Transverse colon (tissue), 4 donors: ENCODE results near the gene ACTR3. TPM values are rescaled to one million over a fixed set of nuclear protein-coding genes. Genes with fewer than 3 reads are reported as not detected.
A peak's percentile ranks its signal among the peaks of the same experiment; 100 is the strongest.

Source experiments
- DNase-seq: peaks from one replicate; pipeline ENCODE4 v3.0.0-alpha.2; 2019
- H3K27ac ChIP-seq, 4 donors: fragments of 200-600 bp; sonication (generic); 2 replicates each; pipeline ENCODE4 v1.5.1; 2016 to 2018; ENCODE audit warnings: inconsistent platforms in 4 of 4
- H3K27me3 ChIP-seq: fragments of 200-600 bp; sonication (generic); 2 replicates; pipeline ENCODE4 v1.5.1; 2017; ENCODE audit warnings: inconsistent platforms
- H3K36me3 ChIP-seq, 4 donors: fragments of 200-600 bp; sonication (generic); 2 replicates each; pipeline ENCODE4 v1.5.1; 2017 to 2019; ENCODE audit warnings: inconsistent platforms in 4 of 4
- H3K4me1 ChIP-seq, 4 donors: fragments of 200-600 bp; sonication (generic); 2 replicates each; pipeline ENCODE4 v1.5.1; 2017 to 2020; ENCODE audit warnings: inconsistent platforms in 4 of 4
- H3K4me3 ChIP-seq, 4 donors: fragments of 200-600 bp; sonication (generic); 1 replicate in 1 of 4; 2 replicates in 3 of 4; pipeline versions ENCODE4 v1.5.1 to v1.6.1; 2017 to 2019; ENCODE audit warnings: inconsistent platforms in 4 of 4
- H3K9me3 ChIP-seq, 2 donors: fragments of 200-600 bp; sonication (generic); 2 replicates each; pipeline ENCODE4 v1.5.1; 2017 to 2019; ENCODE audit warnings: inconsistent platforms in 2 of 2
- CTCF ChIP-seq, 5 experiments: fragments of 200-600 bp in 3 of 5; fragments of 450-650 bp in 2 of 5; sonication (generic) in 3 of 5; IDR thresholded peaks; 1 replicate in 2 of 5; 2 replicates in 3 of 5; pipeline ENCODE4 v1.5.1; 2016 to 2017; ENCODE audit warnings: antibody characterized with exemption in 5 of 5, inconsistent platforms in 3 of 5, mild to moderate bottlenecking in 2 of 5, moderate library complexity in 1 of 5
- EP300 ChIP-seq: sonication (generic); formaldehyde crosslinking; IDR thresholded peaks from one replicate; pipeline ENCODE4 v1.6.1; 2017; ENCODE audit warnings: antibody characterized with exemption, low read depth
- POLR2A ChIP-seq: fragments of 450-650 bp; IDR thresholded peaks from one replicate; pipeline ENCODE4 v1.6.1; 2016; ENCODE audit warnings: antibody characterized with exemption, mild to moderate bottlenecking, moderate library complexity
- POLR2AphosphoS5 ChIP-seq, 3 donors: sonication (generic); formaldehyde crosslinking; IDR thresholded peaks; one replicate each; pipeline ENCODE4 v1.6.1; 2016; ENCODE audit warnings: antibody characterized with exemption in 3 of 3
- WGBS, 2 donors: methylation state at CpG; one replicate each; pipeline ENCODE4 v1.1.5; 2018; ENCODE audit warnings: low coverage in 1 of 2; 5-methylcytosine and 5-hydroxymethylcytosine counted together
- in situ Hi-C, 4 donors: fragments of 200-750 bp; cut with MboI; loops; one replicate each; pipeline versions ENCODE4 v1.15.0 to v1.15.1; 2017; ENCODE audit warnings: low sequenced_read_pairs in 3 of 4, low pct_ligation_motif_present in 1 of 4, low pct_unique_long_range_greater_than_20kb in 1 of 4
- intact Hi-C: fragments of 100-400 bp; cut with DNase I; formaldehyde crosslinking; loops from one replicate; pipeline ENCODE4 v1.15.1; 2023; ENCODE audit warnings: low total_unique reads
- total RNA-seq, 4 donors: library from RNA; depleted of rRNA; stranded (reverse); fragments of >200 nt; gene quantifications; one replicate each; pipeline ENCODE4 v1.1.0, GENCODE V29; 2016

ACTR3 gene
- total RNA-seq, 4 donors from 2014 or later, result 68.8 to 143 (median 114) TPM

GRCh38 chr2:113894156-113894743 is 4.4 kb downstream of the ACTR3 start:
- 20 to 29% methylated on average over 7 of the region's 7 CpGs for WGBS, 2 donors
- in situ Hi-C loops, result no loop called here
- intact Hi-C loops, result loop anchor here (5.0 kb wide), 1 partner anchor 137 kb away; the partner anchor contains the start of gene SLC35F5
- no peaks in the 10 kb centered on the region for H3K9me3 ChIP-seq
- peak overlapping the region in 1 of 4 donors; percentile 17 for H3K4me3 ChIP-seq
- TF ChIP-seq POLR2AphosphoS5 (IDR thresholded peaks at IDR 0.05) (peak in 2 of 3 donors; percentile 14 to 32), CTCF (IDR thresholded peaks at IDR 0.05) (no peak)
- DNase-seq, result no peak
- H3K36me3 ChIP-seq, result no peaks in the 10 kb centered on the region
- H3K4me1 ChIP-seq, result peaks cover 61 to 81% (median 71%) of the 10 kb centered on the region in 4 donors
- H3K27ac ChIP-seq, result peak overlapping the region; percentile 16 to 96 (median 37)
- no peaks in the 10 kb centered on the region for H3K27me3 ChIP-seq

DNA sequence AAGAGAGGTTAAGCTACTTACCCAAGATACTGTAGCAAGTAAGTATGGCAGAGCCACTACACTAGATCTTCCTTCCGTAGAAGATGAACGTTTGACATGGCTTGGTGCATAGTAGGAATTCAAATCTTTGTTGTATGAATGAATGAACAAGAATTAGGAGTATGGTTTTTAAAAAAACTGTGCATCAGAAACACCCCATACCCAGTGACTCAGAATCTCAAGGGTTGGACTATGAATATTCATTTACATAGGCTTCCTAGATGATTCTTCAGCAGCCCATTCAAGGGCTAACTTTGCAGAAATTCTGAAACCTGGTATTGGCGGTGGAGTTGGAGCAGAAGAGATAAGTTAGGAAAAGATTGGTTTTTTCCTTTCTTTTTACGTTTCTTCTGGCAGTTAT is 5.4 kb downstream of the ACTR3 start:
- TF ChIP-seq EP300 (no peak), POLR2A (no peak), POLR2AphosphoS5 (IDR thresholded peaks at IDR 0.05) (no peak), CTCF (IDR thresholded peaks at IDR 0.05) (no peak)
- in situ Hi-C loops (no loop called here), intact Hi-C loops (no loop called here)
- Histone ChIP-seq H3K9me3 (no peaks in the 10 kb centered on the region), H3K4me3 (no peak overlapping the region), H3K36me3 (no peaks in the 10 kb centered on the region), H3K27ac (no peak overlapping the region), H3K4me1 (peaks cover 70 to 92% (median 80%) of the 10 kb centered on the region in 4 donors), H3K27me3 (no peaks in the 10 kb centered on the region)
- DNase-seq, result no peak
- WGBS, 2 donors, result 70 to 71% methylated on average over 4 of the region's 4 CpGs

DNA sequence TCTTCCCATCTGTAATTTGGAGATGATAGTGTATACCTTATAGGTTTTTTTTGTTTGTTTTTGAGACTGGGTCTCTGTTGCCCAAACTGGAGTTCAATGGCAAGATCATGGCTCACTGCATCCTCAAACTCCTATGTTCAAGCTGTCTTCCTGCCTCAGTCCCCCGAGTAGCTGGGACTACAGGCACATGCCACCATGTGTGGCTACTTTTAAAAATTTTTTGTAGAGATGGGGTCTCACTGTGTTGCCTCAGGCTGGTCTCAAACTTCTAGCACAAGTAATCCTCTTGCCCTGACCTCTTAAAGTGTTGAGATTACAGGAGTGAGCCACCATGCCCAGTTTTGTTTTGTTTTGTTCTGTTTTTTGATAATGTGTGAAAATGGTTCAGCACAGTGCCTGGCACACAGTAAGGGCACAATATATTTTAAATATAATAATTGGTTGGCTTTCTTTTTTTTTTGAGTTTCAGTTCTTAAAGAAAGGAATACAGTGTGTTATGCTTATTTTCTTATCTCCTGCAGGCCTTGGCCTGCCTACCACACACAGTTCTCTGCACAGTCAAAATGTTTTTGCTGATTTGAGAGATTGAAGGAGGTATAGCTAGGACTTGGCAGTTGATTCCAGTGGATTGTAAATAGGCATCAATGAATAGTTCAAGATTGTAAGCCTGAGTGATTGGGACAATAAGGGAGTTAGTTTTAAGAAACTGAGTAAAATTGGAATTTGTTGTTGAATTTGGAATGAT is 6.1 kb downstream of the ACTR3 start:
- H3K4me3 ChIP-seq, result no peak overlapping the region
- 75 to 83% methylated on average over 1 of the region's 1 CpG for WGBS, 2 donors
- no peak for TF ChIP-seq CTCF (IDR thresholded peaks at IDR 0.05)
- TF ChIP-seq POLR2AphosphoS5 (IDR thresholded peaks at IDR 0.05), result no peak
- TF ChIP-seq POLR2A, result no peak
- no peak for TF ChIP-seq EP300
- H3K27me3 ChIP-seq, result no peaks in the 10 kb centered on the region
- intact Hi-C loops, result no loop called here
- H3K4me1 ChIP-seq, result peaks cover 70 to 98% (median 86%) of the 10 kb centered on the region in 4 donors
- DNase-seq, result no peak
- in situ Hi-C loops, result no loop called here
- H3K9me3 ChIP-seq, result no peaks in the 10 kb centered on the region
- H3K36me3 ChIP-seq, result no peaks in the 10 kb centered on the region
- H3K27ac ChIP-seq, result peak overlapping the region in 1 of 4 donors; percentile 2

- WGBS, 2 donors, result 31 to 43% methylated on average over 2 of the region's 2 CpGs
- TF ChIP-seq CTCF (IDR thresholded peaks at IDR 0.05) (no peak), POLR2A (no peak), EP300 (no peak), POLR2AphosphoS5 (IDR thresholded peaks at IDR 0.05) (no peak)
- Histone ChIP-seq H3K9me3 (no peaks in the 10 kb centered on the region), H3K27ac (peak overlapping the region in 2 of 4 donors; percentile 2 to 3), H3K27me3 (no peaks in the 10 kb centered on the region), H3K4me1 (peaks cover 67 to 100% (median 88%) of the 10 kb centered on the region in 4 donors), H3K36me3 (no peaks in the 10 kb centered on the region), H3K4me3 (no peak overlapping the region)
- in situ Hi-C loops, result no loop called here
- intact Hi-C loops, result no loop called here
- no peak for DNase-seq
Observed at GRCh38 chr2:113896791-113897190, 6.9 kb downstream of the ACTR3 start.
